ENCODE results near the gene EFCAB8.
A peak's percentile ranks its signal among the peaks of the same experiment; 100 is the strongest.
"Not testable (repeated sequence)": the region's sequence is repeated elsewhere in the genome, so short reads cannot be mapped to it uniquely, and the experiment has no call there.

EFCAB8 gene

GRCh38 chr20:32959351-32960221 is 100.9 kb downstream of the EFCAB8 start:
- DNase-seq = no peak

GRCh38 chr20:32960222-32960518 is 101.4 kb downstream of the EFCAB8 start:
- no peak for DNase-seq

GRCh38 chr20:32960849-32961731 is 102.4 kb downstream of the EFCAB8 start:
- DNase-seq = no peak

GRCh38 chr20:32962053-32962452 is 103.3 kb downstream of the EFCAB8 start:
- no peak for DNase-seq

- DNase-seq = not testable (repeated sequence)
Observed at GRCh38 chr20:32962646-32963045, 103.9 kb downstream of the EFCAB8 start.

GRCh38 chr20:32963176-32963575 is 104.5 kb downstream of the EFCAB8 start:
- no peak for DNase-seq

- DNase-seq = no peak
Observed at GRCh38 chr20:32964575-32964974, 105.9 kb downstream of the EFCAB8 start.

- DNase-seq = no peak
Observed at GRCh38 chr20:32965115-32965514, 106.4 kb downstream of the EFCAB8 start.

GRCh38 chr20:32965581-32966373 is 107.1 kb downstream of the EFCAB8 start:
- no peak for DNase-seq

GRCh38 chr20:32966382-32966781 is 107.7 kb downstream of the EFCAB8 start:
- DNase-seq = peak; percentile 1

GRCh38 chr20:32966881-32967781 is 108.4 kb downstream of the EFCAB8 start:
- peak; percentile 11 for DNase-seq

GRCh38 chr20:32967961-32968457 is 109.3 kb downstream of the EFCAB8 start:
- DNase-seq = peak; percentile 23

GRCh38 chr20:32968478-32969241 is 109.9 kb downstream of the EFCAB8 start:
- peak; percentile 7 for DNase-seq

GRCh38 chr20:32969356-32970114 is 110.8 kb downstream of the EFCAB8 start:
- DNase-seq = no peak

- DNase-seq = peak; percentile 7
Observed at GRCh38 chr20:32970115-32970972, 111.6 kb downstream of the EFCAB8 start.

- DNase-seq = no peak
Observed at GRCh38 chr20:32970973-32971300, 112.2 kb downstream of the EFCAB8 start.

GRCh38 chr20:32971703-32972161 is 113.0 kb downstream of the EFCAB8 start:
- DNase-seq = no peak

- peak; percentile 66 for DNase-seq
Observed at GRCh38 chr20:32972181-32973076, 113.7 kb downstream of the EFCAB8 start.

Data from activated CD4-positive, alpha-beta T cell treated with anti-CD3 and anti-CD28 coated beads for 1 hour (primary cell).